ENCODE measurements around the gene RBBP4.

Gene RBBP4

GRCh38 chr1:32719681-32720275, 68.8 kb downstream of the RBBP4 start:
- no peak for DNase-seq (ENCODE audit: low spot score)

DNA sequence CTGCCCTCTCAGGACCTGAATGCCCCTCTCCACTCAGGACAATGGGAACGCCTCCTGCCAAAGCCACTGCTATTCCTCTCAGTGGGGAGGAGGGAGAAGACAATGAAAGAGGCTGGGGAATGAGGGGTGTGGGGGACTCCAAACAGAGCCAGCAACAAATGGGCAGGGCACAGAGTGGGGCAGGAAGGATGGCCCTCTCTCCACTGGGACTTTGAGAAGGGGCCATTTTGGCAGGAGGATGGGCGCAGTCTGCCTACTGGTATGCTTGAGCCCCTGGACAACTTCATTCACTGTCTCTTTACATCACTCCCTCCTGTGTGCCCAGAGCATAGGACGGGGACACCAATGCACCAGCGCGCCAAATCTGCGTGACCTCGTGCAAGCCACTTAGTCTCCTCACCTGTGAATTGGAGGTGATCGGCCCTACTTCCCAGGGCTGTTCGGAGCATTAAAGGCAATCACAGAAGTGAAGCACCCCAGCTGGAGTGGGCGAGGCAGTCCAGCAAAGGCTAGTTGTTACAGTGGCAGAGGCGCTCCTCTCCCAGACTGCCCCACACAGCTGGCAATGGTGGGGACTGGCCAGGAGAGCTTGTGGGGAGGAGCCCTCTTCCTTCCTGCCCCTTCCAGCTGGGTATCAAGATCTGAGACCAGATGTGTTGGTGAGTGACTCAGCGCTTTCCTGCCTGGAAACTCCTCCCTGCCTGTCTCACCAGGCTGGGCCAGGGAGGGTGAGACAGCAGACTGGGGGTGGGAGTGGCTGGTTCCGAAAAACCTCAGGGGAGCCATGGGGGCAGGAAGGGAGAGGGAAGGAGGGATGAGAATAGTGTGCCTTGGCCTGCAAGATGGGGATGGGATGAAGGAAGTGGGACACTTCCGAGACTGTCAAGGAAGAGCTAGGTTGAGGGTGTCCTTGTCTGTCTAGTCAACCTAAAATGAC, 73.9 kb downstream of the RBBP4 start:
- peak; percentile 38 for DNase-seq (ENCODE audit: low spot score)

DNA sequence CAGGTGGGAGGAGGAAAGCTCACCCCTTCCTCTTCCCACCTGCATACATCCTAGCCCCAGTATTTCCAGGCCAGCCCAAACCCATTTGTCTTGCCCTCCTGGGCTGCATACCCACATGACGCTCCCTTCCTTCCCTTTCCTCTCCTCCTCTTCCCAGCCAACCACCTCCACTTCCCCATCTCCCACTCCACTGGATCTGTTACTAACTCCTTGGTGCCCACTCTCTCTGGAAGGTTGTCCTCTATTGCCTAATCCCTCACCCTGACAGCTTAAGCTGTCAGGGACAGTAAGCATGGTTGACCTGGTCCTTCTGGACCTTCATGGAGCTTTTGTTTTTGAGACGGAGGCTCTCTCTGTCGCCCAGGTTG, 74.6 kb downstream of the RBBP4 start:
- no peak for DNase-seq (ENCODE audit: low spot score)

- DNase-seq (ENCODE audit: low spot score) = no peak
Observed at GRCh38 chr1:32727876-32728275, 76.9 kb downstream of the RBBP4 start.

- no peak for DNase-seq (ENCODE audit: low spot score)
Observed at GRCh38 chr1:32728413-32729077, 77.5 kb downstream of the RBBP4 start.

DNA sequence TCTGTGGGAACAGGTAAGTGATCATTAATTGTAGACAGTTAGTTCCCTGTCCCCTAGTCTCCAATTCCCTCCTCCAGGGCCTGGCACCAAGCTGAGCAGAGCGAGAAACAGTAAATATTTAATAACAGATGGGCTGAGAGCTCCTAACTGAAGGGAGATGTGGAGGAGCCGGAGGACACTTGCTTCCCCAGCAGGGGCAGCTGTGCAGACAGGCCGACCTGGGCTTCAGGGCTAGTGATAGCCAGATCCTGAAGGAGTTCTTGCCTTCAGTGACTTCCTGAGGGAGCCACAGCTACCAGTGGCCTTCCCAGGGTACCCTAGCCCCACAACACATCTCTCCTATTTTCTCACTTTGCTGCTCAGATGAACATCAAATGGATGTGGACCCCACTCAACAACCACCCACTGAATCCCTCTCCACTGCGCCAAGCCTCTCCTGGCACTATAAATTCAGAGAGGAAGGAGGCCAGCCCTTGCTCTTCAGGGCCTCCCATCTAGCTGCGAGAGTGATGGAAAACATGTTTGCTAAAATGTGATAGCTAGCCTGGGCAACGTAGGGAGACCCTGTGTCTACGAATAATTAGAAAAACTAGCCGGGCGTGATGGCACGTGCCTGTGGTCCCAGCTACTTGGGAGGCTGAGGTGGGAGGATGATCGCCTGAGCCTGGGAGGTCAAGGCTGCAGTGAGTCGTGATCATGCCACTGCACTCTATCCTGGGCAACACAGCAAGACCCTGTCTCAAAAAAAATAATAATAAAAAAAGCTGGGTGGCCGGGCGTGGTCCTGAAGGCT, 78.4 kb downstream of the RBBP4 start:
- no peak for DNase-seq (ENCODE audit: low spot score)

GRCh38 chr1:32733582-32734321, 82.7 kb downstream of the RBBP4 start:
- no peak for DNase-seq (ENCODE audit: low spot score)

Small RNA genes within 50 kb of the gene (small RNA-seq; reads per million reads assigned to genes)
- 0 reads per million in 2 experiments for gene RF00019

Data from SK-N-DZ (cell line).